SK-N-SH treated with all-trans-retinoic acid at 6 μM for 48 hours (cell line): Measurements from ENCODE around the gene PDE4B.

Experiments used
- ATAC-seq: fragments of 200-7000 bp; cut with Tn5 transposase; 3 replicates; pipeline ENCODE4 v1.9.1; 2020; ENCODE audit warnings: mild to moderate bottlenecking, moderate library complexity
- ARNTL ChIP-seq: fragments of 450-650 bp; formaldehyde crosslinking; IDR thresholded peaks from 2 replicates; pipeline ENCODE4 v1.5.0; 2020; ENCODE audit warnings: low read depth, mild to moderate bottlenecking, moderate library complexity, borderline replicate concordance
- CREB5 ChIP-seq: fragments of 250-450 bp; sonication (Bioruptor Pico); IDR thresholded peaks from 2 replicates; pipeline ENCODE4 v1.5.1; 2020; ENCODE audit warnings: low read depth, mild to moderate bottlenecking, moderate library complexity
- CSDC2 ChIP-seq: fragments of 250-450 bp; sonication (Bioruptor Pico); IDR thresholded peaks from 2 replicates; pipeline ENCODE4 v1.5.0; 2020; ENCODE audit warnings: mild to moderate bottlenecking, moderate library complexity
- CSRNP3 ChIP-seq: fragments of 250-450 bp; sonication (Bioruptor Pico); IDR thresholded peaks from 2 replicates; pipeline ENCODE4 v1.5.1; 2021; ENCODE audit warnings: mild to moderate bottlenecking, moderate library complexity
- ESRRG ChIP-seq: fragments of 250-450 bp; sonication (Bioruptor Pico); IDR thresholded peaks from 2 replicates; pipeline ENCODE4 v1.6.1; 2021; ENCODE audit warnings: mild to moderate bottlenecking
- GLIS3 ChIP-seq: fragments of 250-450 bp; sonication (Bioruptor Pico); IDR thresholded peaks from 2 replicates; pipeline ENCODE4 v1.5.0; 2020; ENCODE audit warnings: mild to moderate bottlenecking, moderate library complexity
- ISL1 ChIP-seq: fragments of 250-450 bp; sonication (Bioruptor Pico); IDR thresholded peaks from 2 replicates; pipeline ENCODE4 v2.1.2; 2022; ENCODE audit warnings: mild to moderate bottlenecking, moderate library complexity
- OSR1 ChIP-seq: fragments of 250-450 bp; sonication (Bioruptor Pico); IDR thresholded peaks from 2 replicates; pipeline ENCODE4 v1.8.0; 2022; ENCODE audit warnings: moderate library complexity, mild to moderate bottlenecking, inconsistent platforms
- PATZ1 ChIP-seq: fragments of 250-450 bp; sonication (Bioruptor Pico); IDR thresholded peaks from 2 replicates; pipeline ENCODE4 v1.8.0; 2020; ENCODE audit warnings: mild to moderate bottlenecking, moderate library complexity, borderline replicate concordance
- POU6F1 ChIP-seq: fragments of 250-450 bp; sonication (Bioruptor Pico); IDR thresholded peaks from 2 replicates; pipeline ENCODE4 v1.8.0; 2021; ENCODE audit warnings: low read depth, mild to moderate bottlenecking, moderate library complexity, borderline replicate concordance
- PPARA ChIP-seq: fragments of 250-450 bp; sonication (Bioruptor Pico); IDR thresholded peaks from 2 replicates; pipeline ENCODE4 v1.5.0; 2020; ENCODE audit warnings: mild to moderate bottlenecking, borderline replicate concordance
- RARB ChIP-seq: fragments of 250-450 bp; sonication (Bioruptor Pico); IDR thresholded peaks from 2 replicates; pipeline ENCODE4 v1.8.0; 2021; ENCODE audit warnings: mild to moderate bottlenecking, moderate library complexity
- SNAI2 ChIP-seq: fragments of 250-450 bp; sonication (Bioruptor Pico); IDR thresholded peaks from 2 replicates; pipeline ENCODE4 v1.5.0; 2020; ENCODE audit warnings: mild to moderate bottlenecking, moderate library complexity
- TCF4 ChIP-seq: fragments of 250-450 bp; sonication (Bioruptor Pico); IDR thresholded peaks from 2 replicates; pipeline ENCODE4 v1.8.0; 2021; ENCODE audit warnings: mild to moderate bottlenecking, moderate library complexity, borderline replicate concordance
- TOX ChIP-seq: fragments of 250-450 bp; sonication (Bioruptor Pico); IDR thresholded peaks from 2 replicates; pipeline ENCODE4 v1.8.0; 2021; ENCODE audit warnings: mild to moderate bottlenecking, moderate library complexity, borderline replicate concordance
- TSHZ2 ChIP-seq: fragments of 250-450 bp; sonication (Bioruptor Pico); IDR thresholded peaks from 2 replicates; pipeline ENCODE4 v1.5.0; 2020; ENCODE audit warnings: mild to moderate bottlenecking, moderate library complexity
- ZFP3 ChIP-seq: fragments of 250-450 bp; sonication (Bioruptor Pico); IDR thresholded peaks from 2 replicates; pipeline ENCODE4 v1.5.0; 2020; ENCODE audit warnings: mild to moderate bottlenecking, moderate library complexity
- ZFP30 ChIP-seq: fragments of 450-650 bp; formaldehyde crosslinking; IDR thresholded peaks from 2 replicates; pipeline ENCODE4 v1.5.0; 2022; ENCODE audit warnings: mild to moderate bottlenecking, moderate library complexity
- ZNF565 ChIP-seq: fragments of 450-650 bp; formaldehyde crosslinking; conservative IDR thresholded peaks from 2 replicates; pipeline ENCODE4 v1.5.0; 2020; ENCODE audit warnings: low read depth, mild to moderate bottlenecking, moderate library complexity
- ZNF70 ChIP-seq: fragments of 450-650 bp; formaldehyde crosslinking; IDR thresholded peaks from 2 replicates; pipeline ENCODE4 v1.5.0; 2020; ENCODE audit warnings: mild to moderate bottlenecking, moderate library complexity

The PDE4B gene

GRCh38 chr1:66282891-66283621, 490.4 kb downstream of the PDE4B start (continued):
- no peak for TF ChIP-seq PATZ1 (CRISPR knock-in tag)
- TF ChIP-seq CSDC2 (CRISPR knock-in tag): no peak
- no peak for TF ChIP-seq TOX (CRISPR knock-in tag)
- TF ChIP-seq ZNF70 (CRISPR knock-in tag): no peak
- TF ChIP-seq GLIS3: no peak
- TF ChIP-seq ARNTL (CRISPR knock-in tag): no peak
- TF ChIP-seq ZFP30 (CRISPR knock-in tag): no peak
- no peak for TF ChIP-seq ZFP3 (CRISPR knock-in tag)
- TF ChIP-seq TCF4 (CRISPR knock-in tag): no peak
- TF ChIP-seq PPARA (CRISPR knock-in tag): no peak
- TF ChIP-seq, all 23 proteins: peak for 0

GRCh38 chr1:66283622-66284041, 490.9 kb downstream of the PDE4B start:
- no peak for ATAC-seq
- TF ChIP-seq GLIS3 (no peak), TSHZ2 (no peak), CSDC2 (CRISPR knock-in tag) (no peak), OSR1 (CRISPR knock-in tag) (no peak), TOX (CRISPR knock-in tag) (no peak), ZNF565 (CRISPR knock-in tag) (no peak), PPARA (CRISPR knock-in tag) (no peak), CREB5 (CRISPR knock-in tag) (peak; percentile 63; the same call in 1 of the 2 replicates), ARNTL (CRISPR knock-in tag) (no peak), SNAI2 (CRISPR knock-in tag) (no peak), ESRRG (no peak), RARB (no peak), ISL1 (CRISPR knock-in tag) (peak; percentile 70)

- ATAC-seq: no peak
- no peak for TF ChIP-seq CSRNP3 (CRISPR knock-in tag)
- no peak for TF ChIP-seq CREB5 (CRISPR knock-in tag)
- no peak for TF ChIP-seq OSR1 (CRISPR knock-in tag)
- no peak for TF ChIP-seq PATZ1 (CRISPR knock-in tag)
- TF ChIP-seq TOX (CRISPR knock-in tag): no peak
- no peak for TF ChIP-seq ZFP3 (CRISPR knock-in tag)
- TF ChIP-seq POU6F1 (CRISPR knock-in tag): no peak
Measured at GRCh38 chr1:66284746-66285145, 492.1 kb downstream of the PDE4B start.
